HG03025 (cell line): Measurements from ENCODE around the gene ADM.
"Not testable (repeated sequence)": the region's sequence is repeated elsewhere in the genome, so short reads cannot be mapped to it uniquely, and the experiment has no call there.

Experiments
- ATAC-seq: cut with Tn5 transposase; IDR thresholded peaks from one replicate; pipeline ENCODE4 v1.9.1; 2021; ENCODE audit warnings: mild to moderate bottlenecking, moderate library complexity; ENCODE audit not compliant: unreplicated experiment, low FRiP score

ADM gene

GRCh38 chr11:10304495-10305261 is at the start of gene ADM:
TSS of gene ADM (plus strand) at chr11:10305073. CDS start at chr11:10305701, 628 bp downstream.
- no peak for ATAC-seq

DNA sequence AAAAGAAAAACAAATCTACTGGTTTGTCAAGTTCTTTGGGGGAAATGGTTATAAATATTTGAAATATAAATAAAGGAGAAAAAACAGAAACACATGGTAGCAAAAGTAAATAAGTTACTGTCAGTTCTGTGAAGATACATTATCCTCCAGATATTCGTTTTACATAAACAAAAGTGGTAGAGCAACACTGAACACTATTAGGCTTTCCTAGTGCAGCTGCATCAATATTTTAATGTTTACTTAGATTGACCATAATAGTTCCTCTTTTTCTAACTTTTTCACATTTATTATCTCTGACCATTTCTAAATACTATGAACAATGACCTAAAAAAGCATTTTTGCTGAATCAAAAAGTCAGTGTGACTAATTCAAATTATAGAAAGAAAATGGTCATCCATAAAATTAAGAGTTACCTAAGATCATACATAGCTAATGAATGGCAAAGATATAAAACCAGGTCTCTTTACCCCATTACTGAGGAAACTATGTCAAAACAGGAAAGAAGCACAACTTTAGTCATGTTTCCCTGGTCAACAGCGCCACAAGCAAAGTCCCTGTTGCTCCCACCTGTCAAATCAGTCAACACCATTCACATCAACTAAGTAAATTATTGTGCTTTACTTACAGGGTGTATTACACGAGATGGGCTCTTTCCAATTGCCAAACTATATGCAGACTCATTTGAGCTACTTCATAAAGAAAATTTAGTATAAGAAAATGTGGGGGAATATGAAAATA is 49.3 kb upstream of the ADM start:
- ATAC-seq: no peak

DNA sequence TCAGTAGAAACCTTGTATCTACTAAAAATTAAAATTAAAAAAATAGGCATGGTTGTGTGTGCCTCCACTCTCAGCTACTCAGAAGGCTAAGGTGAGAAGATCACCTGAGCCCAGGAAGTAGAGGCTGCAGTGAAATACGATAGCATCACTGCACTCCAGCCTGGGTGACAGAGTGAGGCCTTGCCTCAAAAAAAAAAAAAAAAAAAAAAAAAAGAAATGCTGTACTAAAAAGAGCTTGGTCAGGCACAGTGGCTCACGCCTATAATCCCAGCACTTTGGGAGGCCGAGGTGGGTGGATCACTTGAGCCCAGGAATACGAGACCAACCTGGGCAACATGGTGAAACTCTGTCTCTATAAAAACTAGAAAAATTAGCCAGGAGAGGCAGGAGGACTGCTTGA is 47.4 kb upstream of the ADM start:
- no peak for ATAC-seq

DNA sequence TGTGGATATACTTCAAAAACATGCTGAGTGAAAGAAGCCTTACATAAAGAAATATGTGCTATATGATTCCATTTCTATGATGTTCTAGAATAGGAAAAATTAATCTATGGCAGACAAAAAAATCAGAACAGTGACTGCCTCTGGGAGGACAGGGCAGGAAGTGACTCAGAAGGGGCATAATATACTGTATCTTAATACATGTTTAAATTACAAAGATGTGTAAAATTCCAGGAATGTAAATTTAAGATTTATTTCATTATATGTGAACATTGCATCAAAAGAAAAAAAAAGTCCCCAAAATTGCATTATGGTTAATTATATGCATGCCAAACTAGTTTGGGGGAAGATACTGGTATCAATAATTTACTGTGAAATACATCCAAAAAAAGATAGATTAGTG is 43.1 kb upstream of the ADM start:
- ATAC-seq: no peak

DNA sequence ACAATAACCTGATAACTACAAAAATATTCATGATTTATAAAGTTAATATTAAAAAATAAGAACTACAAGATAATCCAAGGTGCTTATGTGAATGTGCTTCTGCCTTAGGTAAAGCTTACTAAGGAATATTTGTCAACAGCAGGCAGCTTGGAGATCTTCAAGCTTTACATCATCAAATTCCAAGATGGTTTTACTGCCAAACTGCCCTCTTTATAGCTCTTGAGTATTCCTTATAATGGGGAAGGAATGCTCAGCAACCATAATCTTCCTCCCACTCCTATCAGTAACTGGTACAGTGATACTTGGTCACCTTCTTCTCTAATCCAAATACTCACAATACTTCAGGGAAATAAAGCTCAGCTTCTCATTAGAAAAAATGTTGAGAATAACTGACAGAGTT is 40.9 kb upstream of the ADM start:
- no peak for ATAC-seq

GRCh38 chr11:10264716-10265115 is 40.2 kb upstream of the ADM start:
- ATAC-seq: not testable (repeated sequence)

- no peak for ATAC-seq
Measured at GRCh38 chr11:10265936-10266335, 38.9 kb upstream of the ADM start.

GRCh38 chr11:10267821-10268220 is 37.1 kb upstream of the ADM start:
- no peak for ATAC-seq

DNA sequence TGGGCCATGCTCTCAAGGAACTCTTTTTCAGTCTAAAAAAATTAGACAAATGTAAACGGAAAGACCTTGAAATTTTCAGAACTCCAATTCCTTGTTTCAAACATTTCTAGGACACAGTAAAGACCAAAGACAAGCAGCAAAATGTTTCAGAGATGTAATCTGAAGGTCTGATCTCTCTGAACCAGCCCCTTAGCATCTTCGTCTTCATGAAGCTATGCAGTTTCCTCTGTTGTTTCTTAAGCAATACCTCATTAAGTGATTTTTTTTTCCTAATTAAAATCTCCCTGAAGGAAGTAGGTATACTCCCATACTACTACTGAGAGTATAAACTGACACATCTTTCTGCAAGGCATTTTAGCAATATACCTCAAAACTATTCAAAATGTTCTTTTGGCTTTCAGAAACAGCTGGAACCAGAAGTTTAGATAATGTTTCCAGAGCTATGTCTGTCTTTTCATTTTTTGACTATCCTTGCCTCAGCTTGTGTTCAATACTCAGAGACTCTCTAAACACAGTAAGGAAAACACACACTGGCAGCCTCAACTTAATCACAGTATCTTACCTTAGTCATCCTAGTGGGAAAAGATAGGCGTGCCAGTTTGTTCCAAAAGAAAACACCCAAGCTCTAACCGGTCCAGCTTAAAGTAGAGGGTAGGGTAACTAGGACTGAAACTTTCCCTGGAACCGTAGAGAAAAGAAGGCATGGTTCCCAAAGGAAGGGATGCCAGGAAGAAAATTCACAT is 36.0 kb upstream of the ADM start:
- no peak for ATAC-seq

DNA sequence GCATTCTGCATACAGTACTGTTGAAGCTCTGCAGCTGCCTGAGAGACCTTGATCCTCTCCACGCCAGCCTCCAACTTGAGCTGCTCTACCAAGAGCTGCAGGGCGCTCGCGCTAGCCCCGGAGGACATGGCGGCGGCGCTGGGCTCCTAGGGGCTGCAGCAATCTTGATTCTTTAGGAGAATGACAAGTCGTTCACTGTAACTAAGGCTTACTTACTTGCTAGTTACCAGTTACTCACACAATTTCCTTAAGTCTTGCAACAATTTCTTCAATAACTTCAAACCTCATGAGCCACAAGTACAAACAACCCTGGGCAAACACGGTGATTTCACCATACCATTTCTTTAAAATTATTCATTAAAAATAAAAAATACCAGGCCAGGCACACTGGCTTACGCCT is 32.7 kb upstream of the ADM start:
- ATAC-seq: no peak

- ATAC-seq: no peak
Measured at GRCh38 chr11:10273738-10274137, 31.1 kb upstream of the ADM start.

DNA sequence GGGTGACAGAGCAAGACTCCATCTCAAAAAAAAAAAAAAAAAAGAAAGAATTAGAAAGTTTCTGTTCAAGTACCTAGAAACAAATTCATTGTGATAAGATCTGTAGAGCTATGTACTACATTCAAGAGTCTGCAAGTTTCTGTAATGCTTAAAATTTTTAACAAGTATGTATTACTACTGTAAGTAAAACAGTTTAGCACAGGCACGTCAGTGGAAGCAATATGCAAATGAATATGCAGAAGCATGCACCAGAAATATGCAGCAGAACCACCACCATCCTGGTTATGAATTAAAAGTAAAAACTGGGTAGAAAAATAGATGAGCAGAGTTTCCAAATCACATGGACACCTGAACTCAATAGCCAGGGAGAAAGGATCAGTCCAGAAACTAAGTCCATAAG is 30.1 kb upstream of the ADM start:
- no peak for ATAC-seq

GRCh38 chr11:10275714-10276113 is 29.2 kb upstream of the ADM start:
- ATAC-seq: no peak

- ATAC-seq: no peak
Measured at GRCh38 chr11:10282117-10282516, 22.8 kb upstream of the ADM start.

GRCh38 chr11:10283991-10284390 is 20.9 kb upstream of the ADM start:
- ATAC-seq: no peak

- no peak for ATAC-seq
Measured at GRCh38 chr11:10285148-10285802, 19.6 kb upstream of the ADM start.

DNA sequence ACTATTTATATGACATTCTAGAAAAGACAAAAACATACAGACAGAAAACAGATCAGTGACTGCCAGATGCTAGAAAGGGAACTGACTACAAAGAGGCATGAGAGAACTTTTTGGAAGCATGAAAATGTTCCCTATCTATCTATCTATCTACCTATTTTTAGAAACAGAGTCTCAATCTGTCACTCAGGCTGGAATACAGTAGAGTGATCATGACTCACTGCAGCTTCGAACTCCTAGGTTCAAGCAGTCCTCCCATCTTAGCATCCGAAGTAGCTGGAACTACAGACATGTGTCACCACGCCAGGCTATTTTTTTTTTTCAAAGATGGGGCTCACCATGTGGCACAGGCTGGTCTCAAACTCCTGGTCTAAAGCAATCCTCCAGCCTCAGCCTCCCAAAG is 17.7 kb upstream of the ADM start:
- no peak for ATAC-seq

GRCh38 chr11:10287766-10288715 is 16.8 kb upstream of the ADM start:
- no peak for ATAC-seq

GRCh38 chr11:10288881-10289764 is 15.8 kb upstream of the ADM start:
- no peak for ATAC-seq
